SU-DHL-6 (cell line): Measurements from ENCODE around the gene FBXO15.

Source experiments
- EZH2phosphoT487 ChIP-seq: fragments of 200-600 bp; sonication (generic), shearing (Covaris generic); conservative IDR thresholded peaks from 2 replicates; pipeline ENCODE4 v1.6.1; 2018; ENCODE audit warnings: mild to moderate bottlenecking, antibody characterized with exemption, low read length, moderate library complexity, mixed read lengths
- TF ChIP-seq, protein P1 (sequence below): fragments of 200-600 bp; sonication (generic); IDR thresholded peaks from one replicate; pipeline ENCODE4 v1.5.1; 2017; ENCODE audit warnings: antibody characterized with exemption, mild to moderate bottlenecking, low read length, moderate library complexity; ENCODE audit not compliant: insufficient read depth, poor library complexity, severe bottlenecking

GRCh38 chr18:74108460-74108859, 39.2 kb downstream of the FBXO15 start:
- TF ChIP-seq, protein P1, sequence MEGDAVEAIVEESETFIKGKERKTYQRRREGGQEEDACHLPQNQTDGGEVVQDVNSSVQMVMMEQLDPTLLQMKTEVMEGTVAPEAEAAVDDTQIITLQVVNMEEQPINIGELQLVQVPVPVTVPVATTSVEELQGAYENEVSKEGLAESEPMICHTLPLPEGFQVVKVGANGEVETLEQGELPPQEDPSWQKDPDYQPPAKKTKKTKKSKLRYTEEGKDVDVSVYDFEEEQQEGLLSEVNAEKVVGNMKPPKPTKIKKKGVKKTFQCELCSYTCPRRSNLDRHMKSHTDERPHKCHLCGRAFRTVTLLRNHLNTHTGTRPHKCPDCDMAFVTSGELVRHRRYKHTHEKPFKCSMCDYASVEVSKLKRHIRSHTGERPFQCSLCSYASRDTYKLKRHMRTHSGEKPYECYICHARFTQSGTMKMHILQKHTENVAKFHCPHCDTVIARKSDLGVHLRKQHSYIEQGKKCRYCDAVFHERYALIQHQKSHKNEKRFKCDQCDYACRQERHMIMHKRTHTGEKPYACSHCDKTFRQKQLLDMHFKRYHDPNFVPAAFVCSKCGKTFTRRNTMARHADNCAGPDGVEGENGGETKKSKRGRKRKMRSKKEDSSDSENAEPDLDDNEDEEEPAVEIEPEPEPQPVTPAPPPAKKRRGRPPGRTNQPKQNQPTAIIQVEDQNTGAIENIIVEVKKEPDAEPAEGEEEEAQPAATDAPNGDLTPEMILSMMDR: no peak
- no peak for TF ChIP-seq EZH2phosphoT487
